ENCODE data around the gene DENND2A.
A peak's percentile ranks its signal among the peaks of the same experiment; 100 is the strongest.

Gene DENND2A

DNA sequence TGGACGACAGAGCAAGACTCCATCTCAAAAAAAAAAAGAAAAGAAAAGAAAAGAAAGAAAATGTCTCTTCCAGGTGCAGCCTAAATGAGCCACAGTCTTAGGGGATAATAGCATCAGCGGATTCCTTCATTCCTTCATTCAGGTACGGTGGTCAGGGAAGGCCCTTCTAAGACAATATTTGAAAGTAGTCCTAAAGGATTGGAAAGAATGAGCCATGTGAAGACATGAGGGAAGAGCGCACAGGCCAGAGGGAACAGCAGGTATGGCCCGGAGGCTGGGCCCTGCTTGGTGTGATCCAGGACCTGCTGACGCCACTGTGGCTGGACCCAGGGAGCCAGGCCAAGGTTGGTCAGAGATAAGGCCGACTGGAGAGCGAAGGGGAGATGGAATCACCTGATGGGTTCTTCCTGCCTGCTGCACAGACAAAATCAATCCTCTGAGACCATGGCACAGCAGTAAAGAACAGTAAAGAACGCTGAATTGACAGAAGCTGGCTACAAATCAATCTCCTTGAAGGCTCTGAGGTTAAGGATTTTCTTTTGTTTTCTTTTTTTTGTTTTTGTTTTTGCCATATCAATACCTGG, 145.0 kb downstream of the DENND2A start:
- no peak for DNase-seq

DNA sequence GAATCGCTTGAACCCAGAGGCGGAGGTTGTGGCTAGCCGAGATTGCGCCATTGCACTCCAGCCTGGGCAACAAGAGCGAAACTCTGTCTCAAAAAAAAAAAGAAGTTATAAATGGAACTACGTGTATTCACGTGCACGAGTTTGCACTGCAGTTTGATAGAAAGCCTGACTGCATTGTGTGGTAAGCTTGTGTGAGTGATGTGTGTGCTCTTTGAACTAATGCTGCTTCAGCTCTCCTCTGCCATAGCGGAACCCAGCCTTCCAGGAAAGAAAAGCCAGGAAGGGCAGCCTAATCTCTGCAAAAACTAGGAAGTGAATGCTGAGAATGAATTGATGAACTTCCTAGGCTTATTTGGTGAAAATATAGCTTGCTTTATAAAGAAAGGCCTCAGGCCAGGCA, 145.7 kb downstream of the DENND2A start:
- no peak for DNase-seq

DNA sequence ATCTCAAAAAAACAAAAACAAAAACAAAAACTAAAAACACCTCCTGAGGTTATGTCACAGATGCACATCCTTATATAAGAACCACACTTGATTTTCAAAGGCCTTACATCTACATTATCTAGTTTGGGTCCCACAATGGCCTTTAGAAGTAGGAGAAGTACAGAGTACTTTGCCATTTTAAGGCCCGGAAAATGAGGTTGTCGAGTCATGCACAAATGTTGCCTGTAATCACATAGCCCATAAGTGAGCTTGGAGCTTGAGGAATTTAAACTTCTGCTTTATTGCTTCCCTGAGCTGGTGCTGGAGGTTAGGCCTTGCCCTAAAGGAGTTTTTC, 151.6 kb downstream of the DENND2A start:
- no peak for DNase-seq

DNA sequence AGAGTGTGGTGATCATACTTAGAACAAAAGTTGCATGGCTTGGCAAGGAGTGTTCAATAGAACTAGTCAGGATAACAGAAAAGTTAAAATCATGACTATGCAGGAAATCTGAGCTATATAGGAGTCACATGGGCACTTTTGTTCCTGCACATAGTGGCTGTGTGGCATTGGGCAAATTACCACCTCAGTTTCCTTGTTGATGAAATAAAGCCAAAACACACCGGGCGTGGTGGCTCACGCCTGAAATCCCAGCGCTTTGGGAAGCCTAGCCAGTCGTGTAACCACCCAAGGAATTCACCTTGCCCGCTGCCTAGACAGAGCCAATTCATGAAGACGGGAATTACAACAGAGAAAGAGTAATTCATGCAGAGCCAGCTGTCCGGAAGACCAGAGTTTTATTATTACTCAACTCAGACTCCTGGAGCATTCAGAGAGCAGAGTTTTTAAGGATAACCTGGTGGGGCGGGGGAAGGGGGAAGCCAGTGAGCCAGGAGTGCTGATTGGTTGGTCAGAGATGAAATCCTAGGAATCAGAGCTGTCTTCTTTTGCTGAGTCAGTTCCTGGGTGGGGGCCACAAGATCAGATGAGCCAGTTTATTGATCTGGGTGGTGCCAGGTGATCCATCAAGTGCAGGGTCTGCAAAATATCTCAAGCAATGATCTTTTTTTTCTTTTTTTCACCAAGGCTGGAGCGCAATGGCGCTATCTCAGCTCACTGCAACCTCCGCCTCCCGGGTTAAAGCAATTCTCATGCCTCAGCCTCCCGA, 154.9 kb downstream of the DENND2A start:
- no peak for DNase-seq

DNA sequence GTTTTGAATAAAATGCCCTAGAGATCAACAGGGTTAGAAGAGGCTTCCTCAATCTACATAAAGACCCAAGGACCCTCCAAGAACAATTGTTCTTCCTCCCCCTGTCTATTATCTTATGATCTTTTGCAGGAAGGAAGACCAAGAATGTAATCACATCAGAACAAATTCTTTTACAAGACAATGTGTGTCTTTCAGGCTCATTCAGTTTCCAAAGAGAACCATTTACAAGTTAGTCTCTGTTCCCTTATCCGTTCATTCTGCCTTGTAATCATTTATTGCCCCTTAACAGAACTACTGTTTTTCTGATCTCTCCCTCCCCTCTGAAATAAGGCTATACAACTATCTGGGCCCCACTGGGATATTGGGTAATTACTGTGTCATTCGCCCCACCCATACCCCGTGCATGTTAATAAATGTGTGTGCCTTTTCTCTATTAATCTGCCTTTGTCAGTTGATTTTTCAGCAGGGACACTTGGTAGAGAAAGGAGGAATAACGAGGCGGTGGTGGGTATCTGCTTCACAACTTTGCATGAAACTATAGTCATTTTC, 155.6 kb downstream of the DENND2A start:
- DNase-seq, result no peak

DNA sequence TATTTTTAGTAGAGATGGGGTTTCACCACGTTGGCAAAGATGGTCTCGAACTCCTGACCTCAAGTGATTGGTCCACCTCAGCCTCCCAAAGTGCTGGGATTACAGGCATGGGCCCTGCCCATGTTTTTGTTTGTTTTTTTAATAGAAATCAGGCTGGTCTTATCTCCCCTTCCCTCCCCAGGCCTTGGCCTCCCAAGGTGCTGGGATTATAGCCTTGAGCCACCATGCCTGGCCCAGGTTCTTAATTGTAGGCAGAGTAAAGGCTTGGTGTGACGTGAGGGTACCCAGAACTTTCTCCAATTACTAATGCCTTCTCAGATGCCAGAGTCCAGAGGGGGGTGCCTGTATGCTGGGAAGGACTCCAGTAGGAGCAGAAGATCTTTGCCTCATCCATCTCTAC, 156.1 kb downstream of the DENND2A start:
- DNase-seq, result no peak

DNA sequence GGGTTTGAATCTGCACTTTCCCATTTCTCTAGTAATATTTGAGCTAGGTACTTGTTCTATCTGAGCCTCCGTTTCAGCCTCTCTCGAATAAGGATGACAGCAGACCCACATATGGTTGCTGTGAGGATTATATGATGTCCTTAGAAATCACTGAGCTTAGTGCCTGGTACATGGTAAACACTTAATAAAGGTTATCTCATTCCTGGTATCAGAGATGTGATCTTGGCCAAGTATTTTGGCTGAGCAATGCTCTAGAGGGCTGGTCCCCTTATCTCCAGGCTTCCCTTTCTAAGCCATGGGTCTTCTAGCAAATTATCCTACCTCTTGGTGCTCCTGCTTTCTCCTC, 160.9 kb downstream of the DENND2A start:
- DNase-seq, result no peak

DNA sequence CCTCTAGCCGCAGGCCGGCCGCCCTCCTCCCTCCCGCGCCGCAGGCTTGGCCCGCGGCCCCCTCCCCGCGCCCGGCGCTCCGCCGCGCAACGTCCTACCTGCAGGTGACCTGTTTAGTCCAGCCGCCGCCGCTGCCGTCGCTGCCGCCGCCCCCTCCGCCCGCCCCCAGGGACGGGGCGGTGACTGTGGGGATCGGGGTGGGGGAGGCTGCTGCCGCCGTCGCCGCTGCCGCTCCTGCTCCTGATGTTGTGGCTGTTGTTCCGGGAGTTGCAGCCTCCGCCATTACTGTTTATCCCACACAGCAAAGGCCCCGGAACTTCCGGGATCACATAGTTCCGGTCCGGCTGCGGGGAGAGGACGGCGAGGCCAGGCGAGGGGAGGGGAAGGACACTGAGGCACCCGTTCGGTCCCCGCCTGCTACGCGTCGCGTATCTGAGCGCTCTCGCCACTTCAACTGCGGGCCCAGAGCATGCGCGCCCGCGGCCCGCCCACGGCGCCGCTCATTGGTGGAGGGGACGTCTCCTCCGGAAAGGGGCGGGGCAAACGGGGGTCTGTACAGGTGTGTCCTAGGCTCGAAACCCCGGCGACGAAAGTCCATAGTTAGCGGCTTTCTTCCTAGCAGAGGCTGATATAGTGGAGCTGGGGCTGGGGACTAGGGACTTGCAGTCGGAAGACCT, 161.4 kb downstream of the DENND2A start, which contains the start of gene MKRN1:
MKRN1 (minus strand) TSS at position 444 of the 677 bp plus-strand sequence; CDS start at position 283, 161 bp downstream.
- DNase-seq, result peak; percentile 94

DNA sequence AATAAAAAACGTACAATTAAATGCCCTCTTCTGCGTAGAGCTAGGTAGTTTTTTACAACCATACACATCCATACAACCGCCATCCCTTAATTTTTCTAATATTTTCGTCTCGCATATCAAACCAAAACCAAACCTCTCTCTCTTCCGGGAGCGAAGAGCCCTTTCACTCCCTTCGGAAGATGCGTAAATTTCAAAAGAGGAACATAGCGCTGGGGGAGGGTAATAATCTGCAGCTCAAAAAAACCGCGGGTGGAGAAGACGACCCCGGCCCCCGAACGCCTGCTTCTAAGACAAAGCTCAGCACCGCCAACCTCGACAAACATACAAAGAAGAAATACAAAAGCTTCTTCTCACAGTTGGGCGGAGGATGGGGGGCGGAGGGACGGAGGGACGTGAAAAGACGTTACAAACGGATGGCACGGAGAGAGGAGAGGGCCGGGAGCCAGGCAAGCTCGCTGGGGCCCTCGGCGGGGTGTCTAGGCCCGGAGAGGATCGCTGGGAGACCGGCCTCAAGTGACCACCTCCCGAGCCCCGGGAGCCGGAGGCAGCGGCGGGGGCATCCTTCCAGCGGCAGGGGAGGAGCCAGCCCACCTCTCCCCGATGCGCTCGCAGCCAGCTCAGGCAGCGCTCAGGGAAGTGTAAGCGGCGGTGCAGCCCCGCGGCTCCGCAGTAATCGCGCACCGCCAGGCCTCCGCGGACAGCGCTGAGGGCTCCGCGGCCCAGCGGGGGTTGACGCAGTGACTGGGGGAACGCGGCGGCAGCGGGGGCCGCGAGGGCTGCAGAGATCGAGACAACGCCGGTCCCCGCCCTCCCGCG, 162.2 kb downstream of the DENND2A start:
- DNase-seq, result peak; percentile 83

DNA sequence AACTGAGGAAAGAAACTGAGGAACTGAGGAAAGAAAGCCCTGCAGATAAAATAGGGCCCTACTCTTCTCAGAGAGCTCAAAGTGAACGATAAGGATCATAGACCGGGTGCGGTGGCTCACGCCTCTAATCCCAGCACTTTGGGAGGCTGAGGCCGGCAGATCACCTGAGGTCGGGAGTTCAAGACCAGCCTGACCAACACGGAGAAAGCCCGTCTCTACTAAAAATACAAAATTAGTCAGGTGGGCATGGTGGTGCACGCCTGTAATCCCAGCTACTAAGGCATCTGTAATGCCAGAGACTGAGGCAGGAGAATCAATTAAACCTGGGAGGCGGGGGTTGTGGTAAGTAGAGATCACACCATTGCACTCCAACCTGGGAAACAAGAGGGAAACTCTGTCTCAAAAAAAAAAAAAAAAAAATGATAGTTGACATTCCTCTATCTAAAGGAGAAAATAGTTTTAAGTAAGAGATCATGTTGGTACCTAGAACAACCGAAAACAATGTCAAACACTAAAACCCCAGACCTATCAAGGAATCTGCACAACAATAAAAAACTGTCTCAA, 163.8 kb downstream of the DENND2A start:
- DNase-seq, result no peak

DNA sequence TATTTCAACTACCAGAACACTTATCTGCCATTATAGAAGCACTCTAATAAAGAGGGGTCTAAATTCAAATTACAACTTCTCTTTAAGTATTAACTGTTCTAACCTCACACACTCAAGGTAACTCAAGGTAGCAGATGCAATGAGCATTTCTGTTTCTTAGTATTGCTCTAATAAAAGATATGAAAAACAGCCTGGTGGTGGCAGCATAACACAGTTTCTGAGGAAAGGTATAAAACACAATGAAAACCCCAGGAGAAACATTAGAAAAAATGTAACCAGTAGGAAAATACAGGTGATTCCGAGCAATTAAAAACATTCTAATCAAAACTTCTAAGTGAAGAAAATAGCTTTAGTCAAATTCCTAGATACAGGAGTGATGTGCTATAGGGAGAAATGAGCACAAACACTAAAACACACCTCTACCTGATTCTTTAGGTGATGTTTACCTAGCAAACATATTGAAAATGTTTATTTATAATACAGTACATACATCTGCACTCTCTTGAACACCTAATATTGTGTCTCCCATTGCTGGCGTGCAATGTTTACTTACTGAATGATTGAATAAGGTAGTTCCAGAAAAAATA, 164.8 kb downstream of the DENND2A start:
- DNase-seq, result no peak

Data from retina (tissue), 1 donor.